ENCODE data around the gene CCNI2.
A peak's percentile ranks its signal among the peaks of the same experiment; 100 is the strongest.
"Not testable (repeated sequence)": the region's sequence is repeated elsewhere in the genome, so short reads cannot be mapped to it uniquely, and the experiment has no call there.

The CCNI2 gene

DNA sequence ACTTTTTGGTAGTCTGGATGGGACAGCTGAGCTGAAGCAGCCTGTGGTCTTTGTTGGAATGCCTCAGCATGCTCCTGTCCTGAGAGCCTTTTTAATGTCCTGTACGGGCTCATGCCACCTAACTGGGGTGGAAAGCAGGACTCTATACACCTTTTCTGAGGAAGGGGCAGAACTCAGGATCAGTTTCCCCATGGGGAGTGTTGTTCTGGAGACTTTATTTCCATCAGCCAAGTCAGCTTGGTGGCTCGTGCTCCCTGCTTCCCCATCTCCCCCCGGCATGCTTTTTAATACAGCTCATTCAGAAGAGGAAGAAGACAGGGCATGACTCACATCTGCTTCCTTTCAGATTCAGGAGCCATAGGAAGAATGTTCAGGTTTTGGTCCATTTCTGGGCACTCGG, 34.9 kb downstream of the CCNI2 start:
- DNase-seq: peak; percentile 25

GRCh38 chr5:132785365-132785764, 38.1 kb downstream of the CCNI2 start:
- peak; percentile 2 for DNase-seq

DNA sequence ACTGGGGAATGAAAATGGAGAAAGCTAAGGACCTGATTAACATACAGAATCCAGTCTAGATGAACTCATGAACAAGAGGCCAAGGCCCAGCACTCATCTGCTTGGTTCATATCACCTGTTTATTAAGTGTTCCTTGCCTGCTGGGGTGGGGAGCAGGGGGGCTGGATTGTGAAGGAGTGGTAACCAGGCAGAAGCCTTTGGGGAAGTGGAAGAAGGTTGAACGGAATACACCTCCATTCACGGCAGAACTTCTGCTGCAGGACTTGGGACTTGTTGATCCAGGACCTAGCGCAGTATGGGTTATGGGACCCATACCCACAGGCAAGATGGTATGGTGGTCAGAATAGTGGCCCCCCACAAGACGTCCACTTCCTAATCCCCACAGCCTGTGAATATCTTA, 38.6 kb downstream of the CCNI2 start:
- DNase-seq: peak; percentile 39

DNA sequence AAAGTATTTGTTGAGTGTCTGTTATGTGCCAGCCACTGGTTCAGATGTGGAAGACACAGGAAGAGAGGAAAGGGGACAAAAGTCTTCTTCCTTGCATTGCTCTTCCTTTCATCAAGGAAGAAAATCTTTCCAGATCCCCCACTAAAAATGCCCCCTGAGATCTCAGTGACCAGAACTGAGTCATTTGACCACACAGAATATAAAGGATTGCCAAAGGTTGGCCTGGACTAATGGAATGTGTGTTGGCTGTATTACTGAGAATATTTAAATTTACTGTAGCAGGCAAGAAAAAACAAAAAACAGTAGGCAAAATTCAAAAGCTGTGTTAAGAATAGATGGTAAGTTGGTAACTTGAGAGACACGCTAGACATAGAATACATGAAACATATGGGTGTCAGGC, 39.9 kb downstream of the CCNI2 start:
- no peak for DNase-seq

DNA sequence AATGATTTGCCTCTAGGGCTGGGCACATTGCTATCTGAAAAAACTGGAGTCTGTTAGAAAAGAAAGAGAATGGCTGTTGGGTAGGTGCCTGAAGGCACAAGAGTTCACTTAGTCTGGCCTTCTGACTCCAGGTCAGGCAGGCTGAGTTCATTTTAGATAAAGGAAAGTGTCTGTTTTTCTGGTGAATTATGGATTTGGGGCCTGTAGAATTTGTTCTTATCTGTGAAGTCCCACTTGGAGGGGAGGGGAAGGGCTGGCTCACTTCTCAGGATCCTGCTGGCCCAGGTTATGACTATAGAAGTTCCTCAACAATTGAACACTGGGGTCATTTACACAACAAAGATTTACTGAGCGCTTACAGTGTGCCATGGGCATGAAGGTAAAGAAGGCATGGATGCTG, 41.3 kb downstream of the CCNI2 start:
- DNase-seq: no peak

GRCh38 chr5:132788990-132789886, 42.0 kb downstream of the CCNI2 start:
- no peak for DNase-seq

GRCh38 chr5:132790201-132790865, 43.1 kb downstream of the CCNI2 start:
- no peak for DNase-seq

GRCh38 chr5:132791026-132791425, 43.8 kb downstream of the CCNI2 start:
- DNase-seq: no peak

DNA sequence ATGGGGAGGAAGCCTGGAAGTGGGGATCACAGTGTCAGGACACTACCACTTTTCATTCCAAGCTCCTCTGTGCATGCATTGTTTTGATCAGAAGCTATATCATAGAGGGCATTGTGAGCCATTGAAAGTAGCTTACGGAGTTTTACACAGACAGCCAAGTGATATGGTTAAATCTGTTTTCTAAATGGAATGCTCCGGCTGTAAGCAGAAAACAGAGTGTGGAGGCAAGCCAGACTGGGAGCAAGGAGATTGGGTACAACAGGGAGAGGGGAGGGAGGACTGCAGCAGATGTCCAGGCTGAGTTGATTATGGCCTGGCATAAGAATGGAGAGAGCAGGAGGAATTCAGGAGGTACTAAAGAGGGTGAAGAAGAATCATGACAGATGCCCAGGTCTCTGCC, 50.4 kb downstream of the CCNI2 start:
- no peak for DNase-seq

DNA sequence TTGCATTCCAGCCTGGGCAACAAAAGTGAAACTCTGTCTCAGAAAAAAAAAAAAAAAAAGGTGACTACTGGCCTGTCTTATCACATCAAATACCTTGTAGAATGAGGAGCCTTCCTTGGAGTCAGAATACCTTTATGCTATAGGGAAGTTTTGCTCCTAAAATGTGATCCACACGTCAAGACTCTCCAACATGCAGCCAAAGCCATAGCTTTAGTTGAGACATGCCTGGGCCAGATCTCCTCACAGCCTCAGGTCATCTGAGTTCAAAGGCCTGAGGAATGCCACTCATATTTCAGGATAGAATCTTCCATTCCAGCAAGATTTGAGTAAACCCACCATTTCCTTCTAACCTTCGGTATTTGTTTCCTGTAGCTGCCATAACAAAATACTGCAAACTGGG, 52.2 kb downstream of the CCNI2 start:
- DNase-seq: no peak

GRCh38 chr5:132800545-132800944, 53.3 kb downstream of the CCNI2 start:
- no peak for DNase-seq

GRCh38 chr5:132802044-132802684, 54.9 kb downstream of the CCNI2 start:
- no peak for DNase-seq

GRCh38 chr5:132802685-132803066, 55.5 kb downstream of the CCNI2 start:
- DNase-seq: not testable (repeated sequence)

Data from activated effector memory CD4-positive, alpha-beta T cell treated with anti-CD3 and anti-CD28 coated beads, Interleukin-2, amount 50 U/mL, for 16 hours (primary cell).